Activated T-cell treated with anti-CD3 and anti-CD28 coated beads, Interleukin-2, amount 50 U/mL, for 24 hours (primary cell): Measurements from ENCODE around the gene ITGA5.
A peak's percentile ranks its signal among the peaks of the same experiment; 100 is the strongest.

Experiments
- DNase-seq: peaks from one replicate; pipeline ENCODE4 v3.0.0-alpha.2; 2020
- H3K27ac Mint-ChIP-seq: 2 replicates; pipeline ENCODE4 v1.8.0; 2020; ENCODE audit warnings: mild to moderate bottlenecking, mixed read lengths
- H3K27me3 Mint-ChIP-seq: 2 replicates; pipeline ENCODE4 v1.8.0; 2020; ENCODE audit warnings: mixed read lengths
- H3K36me3 Mint-ChIP-seq: 2 replicates; pipeline ENCODE4 v1.8.0; 2020; ENCODE audit warnings: low read depth, mixed read lengths
- H3K4me1 Mint-ChIP-seq: 2 replicates; pipeline ENCODE4 v1.8.0; 2020; ENCODE audit warnings: low read depth, mixed read lengths
- H3K4me3 Mint-ChIP-seq: 2 replicates; pipeline ENCODE4 v1.8.0; 2020; ENCODE audit warnings: mild to moderate bottlenecking, moderate library complexity, mixed read lengths
- H3K9me3 Mint-ChIP-seq: 2 replicates; pipeline ENCODE4 v1.8.0; 2020; ENCODE audit warnings: mixed read lengths

The ITGA5 gene

DNA sequence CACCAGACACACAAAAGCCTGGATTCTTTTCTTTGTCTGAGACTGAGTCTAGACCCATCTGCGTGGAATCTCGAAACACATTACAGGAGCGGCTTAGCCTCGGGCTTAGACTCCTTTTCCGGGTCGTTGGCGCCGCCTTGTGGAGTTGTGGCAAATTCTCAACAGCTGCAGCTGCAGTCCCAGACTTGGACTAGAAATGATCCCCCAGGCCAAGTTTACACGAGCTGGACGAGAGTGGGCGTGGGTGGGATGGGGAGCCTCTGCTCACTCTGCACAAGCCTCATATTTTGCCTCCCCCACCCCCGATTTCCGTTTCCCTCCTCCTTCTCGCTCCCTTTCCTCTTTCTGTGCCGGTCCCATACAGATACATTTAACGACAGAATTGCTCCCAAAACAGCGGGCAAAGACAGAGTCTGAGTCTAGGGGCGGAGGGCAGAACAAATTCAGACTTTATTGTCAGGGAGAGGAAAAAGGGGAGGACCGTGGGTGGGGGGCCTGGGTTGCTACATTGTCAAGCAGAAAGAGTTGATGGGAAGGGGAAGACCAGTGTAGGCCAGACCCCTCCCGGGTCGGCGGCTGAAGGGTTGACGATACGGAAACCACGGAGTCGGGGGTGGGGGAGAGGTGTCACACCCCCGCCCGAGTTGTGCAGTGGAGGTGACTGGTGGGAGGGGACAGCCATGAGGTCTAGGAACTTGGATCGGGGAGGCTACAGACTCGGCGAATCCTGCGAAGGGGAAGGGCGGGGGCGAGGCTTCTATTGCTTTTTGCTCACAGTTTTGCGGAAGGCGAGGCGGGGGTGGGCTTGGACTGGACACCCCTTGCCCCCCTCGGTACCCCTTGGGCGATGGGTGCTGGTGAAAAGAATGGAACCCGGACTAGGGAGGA is 50.1 kb downstream of the ITGA5 start:
- Mint-ChIP-seq H3K36me3 (no peaks in the 10 kb centered on the region), H3K4me3 (peak overlapping the region; percentile 63), H3K4me1 (peaks cover 38% of the 10 kb centered on the region), H3K9me3 (no peaks in the 10 kb centered on the region), H3K27me3 (no peaks in the 10 kb centered on the region), H3K27ac (peak overlapping the region; percentile 45)
- peak; percentile 93 for DNase-seq

DNA sequence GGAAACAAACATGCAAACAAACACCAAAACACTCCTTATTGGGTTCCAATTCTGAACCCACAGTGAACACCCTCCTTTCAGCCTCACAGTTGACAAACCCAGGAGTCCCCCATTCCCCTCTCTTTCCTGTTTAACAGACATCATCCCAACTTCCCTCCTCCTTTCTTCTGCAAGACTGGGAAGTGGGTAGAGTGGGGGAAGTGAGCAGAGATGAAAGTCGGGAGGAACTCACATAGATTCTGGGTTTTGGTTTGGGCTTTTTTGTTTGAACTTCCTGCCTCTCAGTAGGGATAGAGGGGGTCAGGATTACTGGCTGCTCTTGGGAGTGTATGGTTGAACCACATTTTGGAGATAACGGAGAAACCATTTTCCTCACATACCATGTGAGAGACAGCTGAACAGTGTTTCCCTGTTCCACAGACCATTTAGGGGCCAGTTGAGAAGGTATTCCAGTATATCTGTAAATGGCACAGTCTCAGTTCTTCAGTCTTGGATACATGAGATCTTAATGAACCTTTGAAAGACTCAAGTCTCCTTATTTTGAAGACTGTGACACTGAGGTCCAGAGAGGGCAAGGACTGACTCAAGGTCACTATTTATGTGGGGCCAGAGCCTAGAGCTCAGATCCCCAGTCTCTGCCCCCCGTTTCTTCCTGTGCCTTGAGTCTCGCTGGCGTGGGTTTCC is 50.9 kb downstream of the ITGA5 start:
- Mint-ChIP-seq H3K27ac (peak overlapping the region; percentile 45), H3K9me3 (no peaks in the 10 kb centered on the region), H3K4me3 (no peak overlapping the region), H3K27me3 (no peaks in the 10 kb centered on the region), H3K4me1 (peaks cover 39% of the 10 kb centered on the region), H3K36me3 (no peaks in the 10 kb centered on the region)
- DNase-seq = no peak

DNA sequence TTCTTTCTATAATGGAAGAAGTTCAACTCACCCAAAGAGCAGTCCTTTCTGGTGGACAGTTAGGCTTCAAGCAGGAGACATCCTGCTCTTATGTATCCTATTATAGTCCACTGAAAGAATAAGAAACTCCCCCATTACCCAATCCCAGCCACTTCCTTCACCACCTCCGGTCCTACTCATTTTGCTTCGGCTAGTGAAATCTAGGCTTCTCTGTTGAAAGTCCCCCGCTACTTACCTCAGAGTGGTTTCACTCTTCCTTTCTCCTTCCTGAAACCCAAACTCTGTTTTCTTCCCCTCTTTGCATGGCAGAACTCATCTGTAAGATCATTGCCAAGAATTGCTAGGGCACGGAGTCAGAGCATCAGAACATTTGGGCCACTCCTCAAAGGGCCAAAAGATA is 54.7 kb downstream of the ITGA5 start, which contains the start of gene GPR84:
Gene GPR84, minus strand, starts transcription at position 74 of the 400 bp plus-strand sequence. CDS start 635 bp downstream, outside the sequence.
- H3K4me1 Mint-ChIP-seq = peaks cover 36% of the 10 kb centered on the region
- H3K9me3 Mint-ChIP-seq = no peaks in the 10 kb centered on the region
- H3K4me3 Mint-ChIP-seq = peak within 1 kb of the TSS; percentile 9
- peak within 1 kb of the TSS; percentile 42 for H3K27ac Mint-ChIP-seq
- H3K27me3 Mint-ChIP-seq = no peaks in the 10 kb centered on the region
- H3K36me3 Mint-ChIP-seq = no peaks in the 10 kb centered on the region
- no peak for DNase-seq

DNA sequence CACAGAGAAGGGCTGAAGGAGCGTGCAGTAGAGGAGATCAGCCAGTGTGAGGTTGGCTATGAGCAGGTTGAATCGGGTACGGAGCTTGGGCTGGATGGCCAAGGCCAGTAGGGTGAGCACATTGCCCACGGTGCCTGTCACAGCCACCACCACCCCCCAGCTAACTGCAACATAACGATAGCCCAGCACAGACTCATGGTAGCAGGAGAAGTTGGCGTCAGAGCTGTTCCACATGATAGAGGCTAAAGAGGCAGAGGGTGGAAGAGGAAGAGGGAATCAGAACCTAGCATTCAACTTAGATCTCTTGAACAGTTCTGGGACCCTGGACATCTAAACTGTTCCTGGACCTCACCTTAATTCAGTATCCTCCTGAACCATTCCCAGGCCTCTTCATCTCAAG is 55.4 kb downstream of the ITGA5 start:
- DNase-seq = no peak
- H3K9me3 Mint-ChIP-seq = no peaks in the 10 kb centered on the region
- H3K27me3 Mint-ChIP-seq = no peaks in the 10 kb centered on the region
- H3K4me3 Mint-ChIP-seq = no peak overlapping the region
- H3K27ac Mint-ChIP-seq = no peak overlapping the region
- no peaks in the 10 kb centered on the region for H3K36me3 Mint-ChIP-seq
- H3K4me1 Mint-ChIP-seq = peaks cover 28% of the 10 kb centered on the region

DNA sequence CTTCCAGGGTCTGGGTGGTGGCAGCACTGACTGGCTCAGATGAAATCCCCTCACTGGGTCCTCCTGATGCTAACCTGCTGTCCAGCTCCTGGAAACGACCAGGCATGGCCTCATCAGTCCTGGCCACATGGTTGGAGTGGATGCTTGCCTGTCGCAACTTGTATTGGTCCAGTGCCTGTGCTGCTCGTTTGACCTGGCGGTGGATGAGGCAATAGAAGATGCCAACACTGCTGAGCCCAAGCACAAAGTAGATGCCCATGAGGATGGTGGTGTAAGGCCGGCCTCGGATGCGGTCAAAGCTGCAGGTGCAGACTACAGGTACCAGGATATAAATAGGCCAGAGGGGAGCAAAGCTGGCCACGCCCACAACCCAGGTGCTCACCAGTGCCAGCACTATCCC is 56.0 kb downstream of the ITGA5 start:
- DNase-seq = no peak
- Mint-ChIP-seq H3K27me3 (no peaks in the 10 kb centered on the region), H3K4me3 (no peak overlapping the region), H3K4me1 (peaks cover 23% of the 10 kb centered on the region), H3K27ac (no peak overlapping the region), H3K9me3 (no peaks in the 10 kb centered on the region), H3K36me3 (no peaks in the 10 kb centered on the region)

DNA sequence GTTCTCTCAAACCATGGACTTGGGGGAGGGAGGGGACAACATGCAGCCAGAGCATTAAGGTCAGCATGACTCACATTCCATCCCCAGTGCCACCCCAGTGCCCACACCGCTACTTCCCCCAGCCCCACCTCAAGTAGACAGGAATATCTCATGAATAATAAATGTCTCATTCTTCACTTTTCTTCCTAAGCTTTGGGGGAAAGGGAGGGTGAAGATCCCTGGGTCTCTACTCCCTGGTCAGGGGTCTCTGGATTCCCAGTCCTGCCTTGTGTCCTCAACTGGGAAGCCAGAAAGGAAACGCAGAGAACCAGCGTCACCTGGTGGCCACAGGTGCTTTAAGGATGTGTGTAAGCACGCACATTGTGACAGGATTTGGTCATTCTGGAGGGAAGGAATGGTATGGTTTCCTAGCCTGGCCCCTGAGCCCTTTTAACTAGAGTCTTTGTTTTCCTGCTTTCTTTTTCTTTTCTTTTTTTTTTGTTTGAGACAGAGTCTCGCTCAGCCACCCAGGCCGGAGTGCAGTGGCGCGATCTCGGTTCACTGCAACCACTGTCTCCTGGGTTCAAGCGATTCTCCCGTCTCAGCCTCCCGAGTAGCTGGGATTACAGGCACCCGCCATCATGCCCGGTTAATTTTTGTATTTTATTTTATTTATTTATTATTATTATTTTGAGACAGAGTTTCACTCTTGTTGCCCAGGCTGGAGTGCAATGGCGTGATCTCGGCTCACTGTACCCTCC is 58.2 kb downstream of the ITGA5 start:
- H3K27me3 Mint-ChIP-seq = no peaks in the 10 kb centered on the region
- DNase-seq = peak; percentile 68
- H3K9me3 Mint-ChIP-seq = no peaks in the 10 kb centered on the region
- H3K36me3 Mint-ChIP-seq = no peaks in the 10 kb centered on the region
- no peak overlapping the region for H3K4me3 Mint-ChIP-seq
- no peak overlapping the region for H3K27ac Mint-ChIP-seq
- peaks cover 21% of the 10 kb centered on the region for H3K4me1 Mint-ChIP-seq

DNA sequence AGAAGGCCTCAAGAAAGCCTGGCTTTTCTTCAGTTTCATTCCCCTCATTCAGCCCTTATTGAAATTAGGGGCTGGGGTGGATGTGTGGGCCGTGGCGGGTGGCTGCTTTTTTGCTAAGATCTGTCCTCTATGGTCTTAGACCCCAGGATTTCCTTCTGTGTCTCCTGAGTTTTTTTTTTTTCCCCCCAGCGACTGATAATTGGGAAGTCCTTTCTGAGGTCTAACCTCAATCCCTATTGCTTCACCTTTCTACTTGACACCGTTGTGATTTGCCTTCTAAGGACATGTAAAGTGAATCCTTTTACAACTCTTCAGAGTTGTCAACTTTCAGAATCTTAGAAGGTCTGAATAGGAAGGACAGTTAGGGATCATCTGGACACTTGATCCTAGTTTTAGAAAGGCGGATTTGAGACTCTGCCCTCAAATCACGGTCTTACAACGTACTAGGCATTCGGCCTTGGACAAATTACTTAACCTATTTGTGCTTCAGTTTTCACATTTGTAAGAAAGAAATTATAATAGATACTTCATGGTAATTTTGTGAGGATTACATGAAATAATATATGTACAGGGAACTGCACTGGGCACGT is 59.2 kb downstream of the ITGA5 start:
- no peaks in the 10 kb centered on the region for H3K36me3 Mint-ChIP-seq
- no peaks in the 10 kb centered on the region for H3K27me3 Mint-ChIP-seq
- H3K9me3 Mint-ChIP-seq = no peaks in the 10 kb centered on the region
- H3K4me1 Mint-ChIP-seq = peaks cover 19% of the 10 kb centered on the region
- H3K4me3 Mint-ChIP-seq = no peak overlapping the region
- no peak for DNase-seq
- no peak overlapping the region for H3K27ac Mint-ChIP-seq

DNA sequence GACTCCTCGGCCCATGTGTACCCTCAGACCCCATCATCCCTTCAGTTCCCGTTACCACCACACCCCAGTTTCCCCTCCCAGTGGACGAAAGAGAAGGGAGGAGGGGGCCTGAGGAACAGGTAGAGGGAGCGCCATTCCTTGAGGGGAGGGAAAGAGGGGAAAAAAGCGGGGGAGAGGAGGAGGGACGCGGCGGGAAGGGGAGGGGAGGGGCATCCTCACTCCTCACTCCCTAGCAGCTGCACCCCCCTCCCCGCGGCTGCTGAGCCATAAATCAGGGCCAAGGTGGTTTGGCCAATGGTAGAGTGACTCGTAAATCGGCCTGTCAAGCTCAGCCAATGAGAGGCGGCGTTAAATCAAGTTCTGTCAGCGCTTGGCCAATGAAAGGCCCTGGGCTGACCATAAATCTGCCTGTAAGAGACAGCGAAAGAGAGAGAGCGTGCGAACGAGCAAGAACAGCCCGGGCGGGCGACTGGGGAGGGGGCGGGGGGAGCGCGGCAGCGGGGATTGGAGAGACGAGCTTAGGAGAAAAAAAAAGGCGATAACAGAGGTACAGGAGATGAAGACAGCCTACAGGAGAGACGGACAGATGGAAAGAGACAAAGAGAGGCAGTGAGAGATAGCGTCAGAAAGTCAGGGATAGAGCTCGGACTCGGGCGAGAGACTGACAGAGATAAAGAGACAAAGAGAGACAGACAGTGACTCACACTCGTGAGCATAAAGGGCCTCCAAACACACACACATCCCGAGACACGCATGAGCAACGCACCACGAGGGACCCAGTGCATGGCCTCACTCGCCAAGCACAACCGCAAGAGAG is 59.9 kb downstream of the ITGA5 start:
- Mint-ChIP-seq H3K4me3 (no peak overlapping the region), H3K27me3 (no peaks in the 10 kb centered on the region), H3K9me3 (no peaks in the 10 kb centered on the region), H3K36me3 (no peaks in the 10 kb centered on the region), H3K27ac (no peak overlapping the region), H3K4me1 (peaks cover 12% of the 10 kb centered on the region)
- DNase-seq = peak; percentile 87

DNA sequence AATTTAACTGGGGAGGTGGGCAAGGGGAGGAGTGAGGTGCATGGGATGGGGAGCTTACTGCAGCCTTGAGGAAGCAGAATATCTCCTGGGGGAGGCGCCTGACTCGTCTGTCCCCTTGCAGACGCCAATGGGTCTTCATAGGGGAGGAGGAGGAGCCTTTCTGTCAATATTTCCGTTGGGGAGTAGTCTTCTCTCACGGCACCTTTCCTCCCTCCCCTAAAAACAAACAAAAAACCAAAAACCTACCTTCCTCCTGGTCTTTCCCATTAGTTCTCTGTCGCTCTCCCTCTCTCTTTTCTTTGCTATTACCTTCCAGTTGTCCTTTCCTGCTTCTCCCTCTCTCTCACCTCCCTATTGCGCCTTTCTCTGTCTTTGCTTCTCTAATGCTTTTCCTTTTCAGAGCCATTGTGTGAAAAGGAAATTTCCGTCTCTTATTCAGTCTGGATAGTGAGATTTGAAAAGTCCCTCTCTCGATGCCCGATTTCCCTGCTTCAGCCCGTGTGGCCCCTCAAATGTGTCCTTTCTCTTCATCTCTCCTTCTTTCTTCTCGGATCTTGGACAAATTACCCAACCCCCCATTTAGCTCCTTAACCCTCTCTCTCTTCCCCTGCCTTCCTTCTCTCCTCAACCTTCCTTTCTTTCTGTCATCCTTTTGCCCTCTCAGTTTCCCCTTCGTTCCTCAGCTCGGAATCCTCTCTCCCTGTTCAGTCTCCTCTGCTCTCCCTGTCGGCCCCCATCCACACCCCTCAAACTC is 60.7 kb downstream of the ITGA5 start:
- Mint-ChIP-seq H3K4me3 (no peak overlapping the region), H3K36me3 (no peaks in the 10 kb centered on the region), H3K4me1 (peaks cover 5% of the 10 kb centered on the region), H3K27ac (no peak overlapping the region), H3K27me3 (no peaks in the 10 kb centered on the region), H3K9me3 (no peaks in the 10 kb centered on the region)
- DNase-seq = no peak

DNA sequence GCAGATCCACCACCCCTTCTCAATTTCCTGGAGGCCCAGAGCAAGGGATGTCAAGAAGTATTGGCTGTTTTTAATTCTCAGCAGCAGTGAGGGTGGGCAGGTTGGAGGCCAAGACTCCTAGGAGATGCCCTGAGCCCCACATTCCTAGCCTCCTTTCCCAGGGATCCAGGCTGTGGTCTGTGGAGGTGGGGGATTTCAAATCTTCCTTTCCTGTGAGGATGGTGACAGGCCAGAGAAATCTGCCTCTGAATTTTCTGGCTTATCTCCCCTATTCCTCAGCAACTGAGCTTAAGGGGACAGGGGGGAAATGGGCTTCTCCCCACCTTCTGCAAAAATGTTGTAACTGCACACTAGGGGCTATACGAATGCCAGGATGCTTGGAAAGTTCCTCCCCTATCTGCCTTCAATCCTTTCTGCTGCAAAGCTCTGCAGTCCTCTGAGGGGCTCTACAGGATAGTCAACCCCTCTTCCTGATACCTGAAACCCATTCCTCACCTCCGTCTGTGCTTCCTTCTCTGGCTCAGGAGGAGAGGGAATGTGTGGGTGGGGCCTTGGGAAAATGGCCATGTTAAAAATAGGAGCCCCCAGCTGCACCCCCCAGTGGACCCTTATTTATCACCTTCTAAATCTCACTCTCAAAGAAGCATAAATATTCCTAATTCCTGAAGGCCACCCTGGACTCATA is 61.4 kb downstream of the ITGA5 start:
- peaks cover 7% of the 10 kb centered on the region for H3K4me1 Mint-ChIP-seq
- no peak for DNase-seq
- H3K4me3 Mint-ChIP-seq = no peak overlapping the region
- no peak overlapping the region for H3K27ac Mint-ChIP-seq
- no peaks in the 10 kb centered on the region for H3K27me3 Mint-ChIP-seq
- H3K9me3 Mint-ChIP-seq = no peaks in the 10 kb centered on the region
- H3K36me3 Mint-ChIP-seq = no peaks in the 10 kb centered on the region

DNA sequence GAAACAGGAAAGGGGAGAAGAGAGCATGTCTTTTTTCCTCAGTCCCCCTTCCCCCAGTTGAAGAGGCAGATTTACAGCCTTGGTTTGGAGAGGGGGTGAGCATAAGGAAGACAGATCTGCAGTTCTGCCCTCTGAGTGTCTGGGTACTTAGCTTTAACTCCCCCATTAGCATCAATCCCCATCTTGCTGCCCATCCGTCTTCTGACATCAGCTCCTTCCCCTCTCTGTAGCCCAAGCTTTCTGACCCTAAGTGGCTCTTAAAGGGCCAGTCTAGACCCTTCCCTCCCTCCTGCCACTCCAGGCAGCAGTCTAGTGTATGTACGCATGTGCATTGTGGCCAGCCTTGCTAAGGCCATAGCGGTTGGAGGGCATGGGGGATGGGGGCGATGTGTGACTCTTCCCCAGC is 62.1 kb downstream of the ITGA5 start:
- H3K27me3 Mint-ChIP-seq = no peaks in the 10 kb centered on the region
- H3K4me3 Mint-ChIP-seq = no peak overlapping the region
- peaks cover 14% of the 10 kb centered on the region for H3K4me1 Mint-ChIP-seq
- DNase-seq = no peak
- H3K9me3 Mint-ChIP-seq = no peaks in the 10 kb centered on the region
- H3K27ac Mint-ChIP-seq = peak overlapping the region; percentile 61
- peaks cover 6% of the 10 kb centered on the region for H3K36me3 Mint-ChIP-seq

DNA sequence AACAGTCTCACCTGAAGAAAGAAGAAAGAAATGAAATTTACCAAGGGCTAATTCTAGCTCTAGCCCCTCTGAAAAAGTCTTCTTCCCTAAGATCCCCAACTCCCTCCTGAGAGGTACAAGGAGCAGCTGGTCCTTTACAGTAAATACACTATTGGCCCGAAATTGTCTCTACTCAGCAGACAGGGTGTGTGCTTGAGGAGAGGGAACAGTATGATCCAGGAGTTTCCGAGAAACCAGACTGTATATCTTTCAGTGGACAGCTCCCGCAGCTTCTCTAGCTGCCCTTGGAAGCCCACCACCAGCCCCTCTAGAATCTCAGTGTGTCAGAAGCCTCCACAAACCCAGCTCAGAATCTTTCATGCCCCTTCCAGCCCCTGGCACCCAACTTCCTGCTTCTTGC is 62.8 kb downstream of the ITGA5 start:
- Mint-ChIP-seq H3K4me1 (peaks cover 21% of the 10 kb centered on the region), H3K4me3 (no peak overlapping the region), H3K27ac (peak overlapping the region; percentile 44), H3K9me3 (no peaks in the 10 kb centered on the region), H3K36me3 (peaks cover 13% of the 10 kb centered on the region), H3K27me3 (no peaks in the 10 kb centered on the region)
- DNase-seq = no peak
